HG02870 (cell line): Measurements from ENCODE around the gene PJA1.

Experiments
- ATAC-seq: cut with Tn5 transposase; IDR thresholded peaks from one replicate; pipeline ENCODE4 v1.9.1; 2021; ENCODE audit warnings: mild to moderate bottlenecking, moderate library complexity; ENCODE audit not compliant: unreplicated experiment

PJA1 gene

DNA sequence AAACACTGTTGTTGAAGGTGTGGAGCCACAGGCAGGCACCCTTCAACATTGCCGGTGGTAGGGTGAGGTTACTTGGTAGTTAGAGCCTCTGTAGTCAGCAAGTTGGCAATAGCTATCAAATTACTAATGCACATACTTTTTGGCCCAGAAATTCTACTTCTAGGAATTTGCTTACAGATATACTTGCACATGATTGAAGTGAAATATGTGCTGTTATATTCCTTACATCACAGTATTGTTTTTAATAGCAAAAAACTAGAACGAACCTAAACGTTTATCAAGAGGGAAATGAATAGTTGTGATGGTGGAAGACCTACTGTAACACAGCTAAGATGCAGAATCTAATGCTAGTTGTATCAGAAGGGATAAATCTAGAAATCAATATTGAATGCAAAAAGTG lies 7.7 kb upstream of the PJA1 start:
- no peak for ATAC-seq

DNA sequence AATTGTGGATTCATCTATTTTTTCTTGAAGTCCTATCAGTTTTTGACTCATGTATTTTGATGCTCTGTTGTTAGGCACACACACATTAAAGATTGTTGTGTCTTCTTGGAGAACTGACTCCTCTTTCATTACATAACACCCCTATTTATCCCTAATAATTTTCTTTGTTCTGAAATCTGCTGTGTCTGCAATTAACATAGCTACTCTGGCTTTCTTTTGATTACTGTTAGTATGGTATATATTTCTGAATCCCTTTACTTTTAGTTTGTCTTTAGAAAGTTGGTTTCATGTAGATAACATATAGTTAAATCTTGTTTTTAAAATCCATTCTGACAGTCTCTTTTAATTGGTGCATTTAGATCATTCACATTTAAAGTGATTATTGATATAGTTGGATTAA lies 5.1 kb upstream of the PJA1 start:
- no peak for ATAC-seq

GRCh38 chrX:69163936-69164741 lies 1.1 kb downstream of the PJA1 start:
- peak; percentile 46 for ATAC-seq

- no peak for ATAC-seq
Measured at GRCh38 chrX:69162361-69162865, 2.8 kb downstream of the PJA1 start.

GRCh38 chrX:69161786-69162349 lies 3.4 kb downstream of the PJA1 start:
- ATAC-seq: no peak

- ATAC-seq: no peak
Measured at GRCh38 chrX:69161371-69161770, 3.9 kb downstream of the PJA1 start.

DNA sequence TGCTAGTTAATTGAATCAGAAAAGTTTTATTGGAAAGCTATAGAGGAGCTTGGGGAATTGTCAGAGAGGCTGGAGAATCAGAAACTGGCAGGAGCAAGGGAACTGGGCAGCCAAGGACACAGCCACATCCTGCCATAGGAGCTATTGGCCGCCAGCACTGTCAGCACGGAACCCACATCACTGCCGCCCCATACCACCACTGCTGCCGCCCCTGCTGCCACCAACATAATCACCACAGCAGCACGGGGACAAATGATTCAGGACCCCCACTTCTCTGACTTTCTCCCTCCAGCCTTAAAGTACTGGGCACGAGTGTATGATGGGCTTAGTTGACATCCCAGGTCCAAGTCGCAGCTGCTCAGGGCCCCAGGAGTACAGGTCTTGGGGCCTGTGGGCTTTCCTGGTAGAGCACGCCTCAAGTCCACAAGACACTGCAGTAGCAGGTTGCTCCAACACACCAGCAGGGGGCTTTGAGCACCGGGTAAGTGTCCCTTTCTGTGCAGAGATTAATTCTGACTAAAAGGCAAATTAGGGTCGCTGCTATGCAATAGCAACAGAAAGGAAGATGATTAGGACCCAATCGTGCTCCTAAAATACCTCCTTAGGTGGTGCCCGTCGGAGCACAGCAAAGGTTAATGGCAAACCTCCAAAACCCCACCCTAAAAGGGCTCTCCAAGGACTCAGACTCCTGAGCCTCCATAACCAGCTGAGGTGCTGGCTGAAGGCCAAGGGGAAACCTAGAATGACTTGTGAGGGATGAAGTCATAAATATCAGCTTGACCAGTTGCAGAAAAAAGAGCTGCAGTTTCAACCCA lies 6.9 kb downstream of the PJA1 start:
- ATAC-seq: peak; percentile 87

DNA sequence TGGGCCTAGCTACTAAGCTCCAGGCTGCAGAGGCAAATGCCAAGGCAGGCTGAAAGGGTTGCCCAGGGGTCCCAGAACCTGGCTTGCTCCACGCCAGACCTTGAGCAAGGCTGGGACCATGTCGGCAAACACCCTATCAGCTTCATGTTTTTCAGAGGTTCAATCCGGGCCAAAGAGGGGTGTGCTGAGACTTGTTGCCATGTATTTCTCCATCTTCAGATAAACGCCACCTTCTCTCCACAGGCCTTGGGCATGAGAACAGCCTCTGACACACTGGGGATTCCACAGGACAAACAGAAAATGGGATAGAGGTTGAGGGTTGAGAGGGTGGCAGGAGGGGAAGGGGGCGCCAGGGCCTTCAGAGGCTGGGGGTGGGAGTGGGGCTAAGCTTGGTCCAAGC lies 8.6 kb downstream of the PJA1 start:
- no peak for ATAC-seq

GRCh38 chrX:69155786-69156520 lies 9.3 kb downstream of the PJA1 start:
- ATAC-seq: no peak

DNA sequence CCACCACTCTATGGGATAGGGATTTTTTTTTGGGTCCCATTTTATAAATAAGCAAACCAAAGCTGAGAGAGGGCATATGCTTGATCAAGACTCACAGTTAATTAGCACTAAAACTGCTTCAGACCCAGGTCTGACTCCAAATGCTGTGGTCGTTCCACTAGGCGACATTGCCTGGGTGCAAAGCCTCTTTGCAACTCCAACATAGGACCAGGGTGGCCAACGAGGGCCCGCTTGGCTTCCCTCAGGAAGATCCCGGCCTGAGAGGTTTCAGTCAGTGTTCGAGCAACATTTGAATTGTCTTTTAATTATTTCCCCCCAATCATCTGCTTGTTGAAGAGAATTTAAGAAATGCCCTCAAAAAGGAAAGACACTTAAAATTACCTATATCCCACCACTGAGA lies 11.2 kb downstream of the PJA1 start:
- no peak for ATAC-seq

DNA sequence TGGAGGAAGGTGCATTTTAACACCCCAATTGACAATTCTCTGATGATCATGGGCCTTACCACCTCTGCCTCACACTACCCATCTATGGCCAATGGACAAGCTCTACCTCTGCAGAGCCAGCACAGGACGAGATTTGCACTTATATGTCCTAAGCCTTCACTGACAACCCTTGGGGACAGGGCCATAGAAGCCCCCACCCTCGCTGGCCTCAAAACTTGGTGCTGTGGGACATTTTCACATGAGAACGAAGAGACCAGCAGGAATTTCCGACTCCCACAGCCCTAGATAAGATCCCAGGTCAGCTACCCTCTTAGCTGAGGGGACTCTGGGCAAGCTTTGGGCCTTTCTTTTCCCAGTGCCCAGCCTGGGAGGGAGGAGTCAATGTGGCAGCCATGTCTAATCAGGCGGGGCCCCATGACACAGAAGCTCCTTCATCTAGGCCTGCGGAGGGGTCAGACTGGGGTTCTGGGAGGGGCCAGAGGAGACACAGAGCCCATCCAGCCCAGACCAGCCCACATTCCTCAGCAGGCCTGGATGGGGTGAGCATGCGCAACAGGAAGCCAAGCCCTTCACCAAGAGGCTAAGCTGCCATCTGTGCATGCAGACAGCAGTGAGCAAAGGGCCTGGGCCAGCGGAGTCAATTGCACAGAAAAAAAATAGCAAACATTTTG lies 12.1 kb downstream of the PJA1 start:
- ATAC-seq: no peak

DNA sequence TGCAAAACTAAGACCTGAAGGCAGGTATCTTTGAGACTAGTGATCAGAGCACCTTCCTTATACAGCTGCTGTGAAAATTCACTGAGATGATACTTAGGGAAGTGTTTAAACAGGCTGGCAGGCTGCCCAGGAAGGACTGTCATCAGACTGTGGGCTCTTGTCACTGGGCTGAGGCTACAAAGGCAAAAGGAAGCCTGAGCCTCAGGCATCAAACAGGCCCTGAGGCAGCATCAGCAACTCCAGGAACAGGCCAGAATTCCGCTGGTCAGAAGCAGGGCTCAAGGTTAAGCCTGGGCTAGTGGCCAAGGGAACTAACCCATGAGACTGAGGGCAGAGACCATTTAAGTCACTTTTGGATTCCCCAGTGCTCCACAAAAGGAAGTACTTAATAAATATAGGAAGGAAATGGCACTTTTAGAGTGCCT lies 12.8 kb downstream of the PJA1 start:
- ATAC-seq: no peak

GRCh38 chrX:69151866-69152284 lies 13.4 kb downstream of the PJA1 start:
- no peak for ATAC-seq

DNA sequence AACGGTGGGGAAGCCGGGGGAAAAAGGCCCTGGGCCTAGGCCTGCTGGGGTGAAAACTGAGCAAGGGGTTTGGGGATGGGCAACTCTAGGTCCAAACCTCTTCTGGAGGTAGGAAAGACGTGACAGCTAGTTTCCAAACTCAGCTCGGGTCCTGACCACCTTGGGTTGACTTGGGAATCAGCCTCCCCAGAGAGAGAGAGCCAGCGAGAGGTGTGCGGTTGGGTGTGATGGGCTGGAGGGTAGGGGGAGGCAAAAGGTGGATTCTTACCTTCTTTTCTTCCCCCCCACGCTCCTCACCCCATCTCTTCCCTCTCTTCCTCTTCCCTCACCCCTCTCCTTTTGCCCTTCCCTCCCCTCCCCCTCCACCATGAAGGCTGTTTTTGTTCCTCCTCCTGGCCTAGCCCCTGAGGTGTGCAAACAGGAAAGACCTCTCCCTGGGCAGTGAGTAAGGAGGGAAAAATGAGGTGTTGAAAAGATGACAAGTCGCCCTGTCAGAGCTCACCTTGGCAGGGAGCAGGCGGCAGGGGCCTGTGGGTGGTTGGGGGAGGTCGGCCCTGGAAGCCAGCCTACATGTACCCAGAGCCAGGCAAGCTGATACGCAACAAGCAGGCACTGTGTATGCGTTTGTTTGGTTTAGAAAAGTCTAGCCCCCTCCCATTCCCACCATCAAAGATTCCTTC lies 14.8 kb downstream of the PJA1 start:
- ATAC-seq: no peak

DNA sequence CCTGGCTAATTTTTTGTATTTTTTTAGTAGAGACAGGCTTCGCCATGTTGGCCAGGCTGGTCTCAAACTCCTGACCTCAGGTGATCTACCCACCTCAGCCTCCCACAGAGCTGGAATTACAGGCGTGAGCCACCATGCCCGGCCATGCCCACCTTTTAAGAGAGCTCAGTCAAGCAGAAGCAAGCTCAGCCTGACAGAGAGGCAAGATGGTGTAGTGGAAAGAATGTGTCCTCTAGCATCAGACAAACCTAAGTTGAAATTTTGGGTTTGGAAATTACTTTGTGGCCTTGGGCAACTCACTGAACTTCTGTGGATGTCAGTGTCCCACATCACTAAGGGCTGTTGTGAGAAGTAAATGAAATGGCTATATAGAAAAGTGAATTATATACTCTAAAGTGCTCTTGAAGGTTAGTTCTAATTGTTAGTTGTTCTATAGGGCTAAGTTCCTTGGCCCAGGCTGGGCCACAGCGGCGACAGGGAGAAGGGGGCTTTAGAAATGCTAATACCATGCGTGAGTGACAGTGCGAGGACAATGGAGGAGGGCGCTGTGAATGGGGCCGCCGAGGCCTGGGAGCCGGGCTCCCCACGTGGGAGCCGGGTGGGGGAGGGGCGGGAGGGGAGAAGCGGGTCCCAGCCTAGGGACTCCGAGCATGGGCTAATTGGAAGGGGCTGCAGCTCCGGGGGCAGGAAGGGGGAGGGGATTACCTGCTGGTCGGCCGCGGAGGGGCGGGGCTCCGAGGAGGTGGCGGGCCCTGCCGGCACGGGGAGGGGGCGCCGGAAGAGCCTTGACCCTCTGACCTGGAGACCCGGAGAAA lies 15.6 kb downstream of the PJA1 start:
- no peak for ATAC-seq

DNA sequence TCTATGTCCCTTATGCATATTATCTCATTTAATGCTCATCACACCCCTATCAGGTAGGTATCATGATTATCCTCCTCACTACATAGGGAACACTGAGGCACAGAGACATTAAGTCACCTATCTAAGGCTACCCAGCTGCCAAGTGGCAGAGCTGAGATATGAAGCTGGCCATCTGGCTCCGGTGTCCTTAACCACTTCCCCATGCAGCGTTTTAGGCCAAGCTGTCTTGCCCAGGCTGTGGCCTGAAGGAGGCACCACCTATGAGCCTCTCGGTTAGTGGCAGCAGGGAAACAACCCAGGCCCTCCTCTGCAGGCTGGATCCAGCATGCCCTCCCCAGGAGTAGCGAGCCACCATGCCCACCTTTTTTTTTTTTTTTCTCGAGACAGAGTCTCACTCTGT lies 16.3 kb downstream of the PJA1 start:
- no peak for ATAC-seq

GRCh38 chrX:69146739-69147138 lies 18.5 kb downstream of the PJA1 start:
- no peak for ATAC-seq

- ATAC-seq: no peak
Measured at GRCh38 chrX:69145714-69146113, 19.5 kb downstream of the PJA1 start.
